Gastrocnemius medialis (tissue), 4 donors: ENCODE results near the gene TUFT1. TPM values are rescaled to one million over a fixed set of nuclear protein-coding genes. Genes with fewer than 3 reads are reported as not detected.

Experiments
- ATAC-seq, 2 donors: fragments of 150-250 bp; one replicate each; pipeline ENCODE4 v1.9.1; 2016
- DNase-seq, 2 donors: peaks; one replicate each; pipeline ENCODE4 v3.0.0-alpha.2; 2019
- H3K27ac ChIP-seq, 4 donors: fragments of 200-600 bp; sonication (generic); 1 replicate in 1 of 4; 2 replicates in 3 of 4; pipeline ENCODE4 v1.5.1; 2016 to 2018; ENCODE audit warnings: mild to moderate bottlenecking in 2 of 4, moderate library complexity in 1 of 4
- H3K27me3 ChIP-seq, 3 donors: fragments of 200-600 bp; sonication (generic) in 2 of 3; 1 replicate in 1 of 3; 2 replicates in 2 of 3; pipeline versions ENCODE4 v1.5.1 to v1.6.0; 2016 to 2019; ENCODE audit warnings: mild to moderate bottlenecking in 1 of 3, moderate library complexity in 1 of 3
- H3K36me3 ChIP-seq, 2 donors: fragments of 200-600 bp; sonication (generic) in 1 of 2; one replicate each; pipeline ENCODE4 v1.5.1; 2017 to 2018
- H3K4me1 ChIP-seq, 2 donors: fragments of 200-600 bp; sonication (generic) in 1 of 2; one replicate each; pipeline ENCODE4 v1.5.1; 2016 to 2017; ENCODE audit warnings: mild to moderate bottlenecking in 2 of 2
- H3K4me3 ChIP-seq, 4 donors: fragments of 200-600 bp; sonication (generic) in 3 of 4; 1 replicate in 1 of 4; 2 replicates in 3 of 4; pipeline ENCODE4 v1.5.1; 2016 to 2019; ENCODE audit warnings: mild to moderate bottlenecking in 2 of 4
- H3K9me3 ChIP-seq, 3 donors: fragments of 200-600 bp; sonication (generic) in 2 of 3; 1 replicate in 1 of 3; 2 replicates in 2 of 3; pipeline ENCODE4 v1.5.1; 2016 to 2019
- CTCF ChIP-seq, 5 experiments: fragments of 450-650 bp in 3 of 5; fragments of 200-600 bp in 2 of 5; sonication (generic) in 2 of 5; IDR thresholded peaks in 4 of 5; conservative IDR thresholded peaks in 1 of 5; 1 replicate in 4 of 5; 2 replicates in 1 of 5; pipeline ENCODE4 v1.5.1; 2016 to 2019; ENCODE audit warnings: antibody characterized with exemption in 5 of 5, mild to moderate bottlenecking in 3 of 5, moderate library complexity in 3 of 5
- POLR2A ChIP-seq, 2 donors: fragments of 450-650 bp; IDR thresholded peaks; one replicate each; pipeline ENCODE4 v1.6.1; 2017; ENCODE audit warnings: antibody characterized with exemption in 2 of 2, mild to moderate bottlenecking in 2 of 2, moderate library complexity in 2 of 2
- in situ Hi-C, 4 donors: fragments of 200-750 bp; cut with MboI; loops; one replicate each; pipeline versions ENCODE4 v1.15.0 to v1.8.0; 2017; ENCODE audit warnings: low sequenced_read_pairs in 4 of 4
- intact Hi-C: fragments of 100-400 bp; cut with DNase I; formaldehyde crosslinking; loops from one replicate; pipeline ENCODE4 v1.15.1; 2023; ENCODE audit warnings: low total_unique reads
- total RNA-seq, 4 donors: library from RNA; depleted of rRNA; stranded (reverse); fragments of >200 nt; gene quantifications; one replicate each; pipeline versions ENCODE4 v1.1.0 to v1.2.3, GENCODE V29; 2016

TUFT1 gene
- total RNA-seq, 4 donors from 2014 or later = 1.2 to 4.0 (median 2.7) TPM

DNA sequence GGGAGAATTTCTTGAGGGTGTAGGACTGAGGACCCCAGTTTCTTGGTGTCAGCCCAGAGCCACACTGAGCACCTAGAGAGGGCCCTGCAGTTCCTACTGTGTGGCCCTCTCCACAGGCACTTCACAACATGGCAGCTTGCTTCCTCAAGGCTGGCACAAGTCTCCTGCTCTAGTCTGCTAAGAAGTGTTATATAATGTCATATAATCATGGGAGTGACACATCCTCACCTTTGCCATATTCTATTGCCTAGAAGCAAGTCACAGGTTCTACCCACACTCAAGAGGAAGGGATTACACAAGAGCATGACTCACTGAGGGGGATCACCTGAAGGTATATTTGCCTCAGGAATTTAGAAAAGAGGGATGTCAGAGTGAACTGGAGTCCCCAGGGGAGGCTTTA lies 66.3 kb downstream of the TUFT1 start:
- ATAC-seq = no peak
- no peak for TF ChIP-seq CTCF (IDR thresholded peaks at IDR 0.05 in 4 of 5, conservative IDR thresholded peaks at IDR 0.05 in 1 of 5)
- TF ChIP-seq POLR2A (IDR thresholded peaks at IDR 0.05) = no peak
- in situ Hi-C loops = loop anchor here in 1 of 4 donors (25.0 kb wide), 1 partner anchor 231 kb away; the partner anchor contains the start of genes C2CD4D and RORC
- no peaks in the 10 kb centered on the region for H3K9me3 ChIP-seq
- H3K4me1 ChIP-seq = peaks cover 0 to 4% of the 10 kb centered on the region in 2 donors
- peaks cover 0 to 3% (median 0%) of the 10 kb centered on the region in 3 donors for H3K27me3 ChIP-seq
- intact Hi-C loops = no loop called here
- H3K36me3 ChIP-seq = no peaks in the 10 kb centered on the region
- H3K27ac ChIP-seq = no peak overlapping the region
- H3K4me3 ChIP-seq = no peak overlapping the region
- no peak for DNase-seq

GRCh38 chr1:151606857-151607256 lies 66.7 kb downstream of the TUFT1 start:
- DNase-seq (no peak), ATAC-seq (no peak)
- Histone ChIP-seq H3K27me3 (peaks cover 0 to under 1% (median 0%) of the 10 kb centered on the region in 3 donors), H3K9me3 (no peaks in the 10 kb centered on the region), H3K36me3 (no peaks in the 10 kb centered on the region), H3K4me1 (peaks cover 0 to 6% of the 10 kb centered on the region in 2 donors), H3K4me3 (no peak overlapping the region), H3K27ac (no peak overlapping the region)
- intact Hi-C loops = no loop called here
- in situ Hi-C loops = loop anchor here in 1 of 4 donors (25.0 kb wide), 1 partner anchor 230 kb away; the partner anchor contains the start of genes C2CD4D and RORC
- TF ChIP-seq POLR2A (IDR thresholded peaks at IDR 0.05) (no peak), CTCF (IDR thresholded peaks at IDR 0.05 in 4 of 5, conservative IDR thresholded peaks at IDR 0.05 in 1 of 5) (no peak)

GRCh38 chr1:151610142-151610541 lies 70.0 kb downstream of the TUFT1 start:
- Histone ChIP-seq H3K4me3 (no peak overlapping the region), H3K27me3 (no peaks in the 10 kb centered on the region), H3K27ac (no peak overlapping the region), H3K9me3 (no peaks in the 10 kb centered on the region), H3K4me1 (peaks cover 25 to 27% of the 10 kb centered on the region in 2 donors), H3K36me3 (no peaks in the 10 kb centered on the region)
- intact Hi-C loops (loop anchor here (5.0 kb wide), 2 partner anchors 112 to 328 kb away; partner anchors contain the start of genes RIIAD1 and ZNF687), in situ Hi-C loops (loop anchor here in 1 of 4 donors (25.0 kb wide), 1 partner anchor 227 kb away; the partner anchor contains the start of genes C2CD4D and RORC)
- DNase-seq (no peak), ATAC-seq (no peak)
- TF ChIP-seq CTCF (IDR thresholded peaks at IDR 0.05 in 4 of 5, conservative IDR thresholded peaks at IDR 0.05 in 1 of 5) (no peak), POLR2A (IDR thresholded peaks at IDR 0.05) (no peak)

DNA sequence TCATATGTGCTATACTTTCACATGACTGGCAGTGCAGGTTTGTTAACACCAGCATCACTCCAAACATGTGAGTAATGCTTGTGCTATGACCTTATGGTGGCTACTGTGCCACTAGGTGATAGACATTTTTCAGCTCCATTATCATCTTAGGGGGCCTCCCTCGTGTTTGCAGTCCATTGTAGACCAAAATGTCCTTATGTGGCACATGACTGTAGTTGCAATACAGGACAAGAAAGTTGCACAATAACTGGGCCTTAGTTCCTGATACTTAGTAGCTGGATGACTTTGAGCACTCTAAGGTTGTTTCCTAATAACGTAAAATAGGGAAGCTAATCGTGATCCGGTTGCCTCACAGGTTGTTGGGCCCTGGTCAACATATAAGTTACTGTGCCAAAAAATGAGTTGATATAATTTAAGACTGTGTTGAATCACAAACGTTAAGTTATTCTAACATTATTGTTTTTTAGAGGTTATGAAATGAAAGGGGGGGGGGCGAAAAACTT lies 71.2 kb downstream of the TUFT1 start:
- intact Hi-C loops = loop anchor here (1.0 to 5.0 kb wide), 4 partner anchors 71 to 329 kb away; partner anchors contain the start of genes RIIAD1, TUFT1 and ZNF687
- peaks cover 29 to 37% of the 10 kb centered on the region in 2 donors for H3K4me1 ChIP-seq

More for the DNA sequence above, 71.2 kb downstream of the TUFT1 start:
- Histone ChIP-seq H3K4me3 (peak overlapping the region; percentile 76 to 86 (median 80)), H3K9me3 (no peaks in the 10 kb centered on the region), H3K27ac (peak overlapping the region; percentile 80 to 97 (median 94)), H3K27me3 (no peaks in the 10 kb centered on the region), H3K36me3 (no peaks in the 10 kb centered on the region)
- in situ Hi-C loops = loop anchor here in 1 of 4 donors (25.0 kb wide), 1 partner anchor 226 kb away; the partner anchor contains the start of genes C2CD4D and RORC
- DNase-seq (peak; percentile 45), ATAC-seq (peak; percentile 66 to 74)
- no peak for TF ChIP-seq CTCF (IDR thresholded peaks at IDR 0.05 in 4 of 5, conservative IDR thresholded peaks at IDR 0.05 in 1 of 5)
- no peak for TF ChIP-seq POLR2A (IDR thresholded peaks at IDR 0.05)
